SK-N-SH (cell line): ENCODE measurements around the gene ABHD12. TPM values are rescaled to one million over a fixed set of nuclear protein-coding genes. Genes with fewer than 3 reads are reported as not detected.

Experiments used
- CTCF ChIA-PET: fragments of 300-600, 350-600 bp; formaldehyde crosslinking; extraction: SDS; loops from one replicate; lab custom pipeline; 2021; lab: Yijun Ruan, JAX
- POLR2A ChIA-PET: fragments of 350-600 bp; sonication (Branson Sonifier 250); formaldehyde crosslinking; extraction: SDS; loops from one replicate; lab custom pipeline; 2020; ENCODE audit warnings: antibody characterized with exemption, inconsistent platforms; lab: Yijun Ruan, JAX
- DNase-seq: peaks from one replicate; pipeline ENCODE4 v3.0.0; 2012
- H2AFZ ChIP-seq: fragments of 200-600 bp; sonication (generic); 2 replicates; pipeline ENCODE4 v1.8.1; 2016; ENCODE audit warnings: antibody characterized with exemption, mild to moderate bottlenecking, low read depth
- H3F3A ChIP-seq: fragments of 200-600 bp; sonication (generic); replicated peaks from 2 replicates; pipeline ENCODE3; 2016; ENCODE audit warnings: antibody characterized with exemption, mild to moderate bottlenecking; ENCODE audit not compliant: insufficient read depth
- H3K27ac ChIP-seq, 2 experiments: fragments of 200-500 bp in 1 of 2; fragments of 200-600 bp in 1 of 2; sonication (Bioruptor generic) in 1 of 2; sonication (generic), shearing (Covaris generic) in 1 of 2; 2 replicates each; pipeline versions ENCODE4 v1.5.1 to v1.6.1; 2014 to 2016; ENCODE audit warnings: low read depth in 2 of 2, inconsistent platforms in 1 of 2, low read length in 1 of 2, mild to moderate bottlenecking in 1 of 2, mixed read lengths in 1 of 2
- H3K27me3 ChIP-seq: fragments of 200-600 bp; sonication (generic), shearing (Covaris generic); 2 replicates; pipeline ENCODE4 v1.6.1; 2016; ENCODE audit warnings: mixed run types; ENCODE audit not compliant: insufficient read depth
- H3K36me3 ChIP-seq, 2 experiments: fragments of 200-500 bp in 1 of 2; fragments of 200-600 bp in 1 of 2; sonication (Bioruptor generic) in 1 of 2; sonication (generic) in 1 of 2; replicated peaks in 1 of 2; 2 replicates each; pipeline versions ENCODE3 to v1.5.1; 2014 to 2016; ENCODE audit warnings: low read length in 1 of 2, mild to moderate bottlenecking in 1 of 2; ENCODE audit not compliant: insufficient read depth in 2 of 2, control insufficient read depth in 1 of 2
- H3K4me1 ChIP-seq, 2 experiments: fragments of 200-500 bp in 1 of 2; fragments of 200-600 bp in 1 of 2; sonication (Bioruptor generic) in 1 of 2; sonication (generic), shearing (Covaris generic) in 1 of 2; 2 replicates each; pipeline versions ENCODE4 v1.5.1 to v1.6.1; 2014 to 2016; ENCODE audit warnings: low read depth in 1 of 2, low read length in 1 of 2, mixed run types in 1 of 2; ENCODE audit not compliant: insufficient read depth in 2 of 2, control insufficient read depth in 1 of 2
- H3K4me2 ChIP-seq: fragments of 200-600 bp; sonication (generic), shearing (Covaris generic); 2 replicates; pipeline ENCODE4 v1.6.1; 2017; ENCODE audit warnings: mixed run types
- H3K4me3 ChIP-seq, 2 experiments: fragments of 200-500 bp in 1 of 2; fragments of 200-600 bp in 1 of 2; sonication (Bioruptor generic) in 1 of 2; sonication (generic), shearing (Covaris generic) in 1 of 2; 2 replicates each; pipeline versions ENCODE4 v1.5.1 to v1.8.1; 2014 to 2016; ENCODE audit warnings: low read depth in 2 of 2, inconsistent platforms in 1 of 2, low read length in 1 of 2, mild to moderate bottlenecking in 1 of 2, mixed read lengths in 1 of 2, moderate library complexity in 1 of 2
- H3K79me2 ChIP-seq: fragments of 200-600 bp; sonication (generic); 2 replicates; pipeline ENCODE4 v1.8.1; 2017; ENCODE audit warnings: mild to moderate bottlenecking; ENCODE audit not compliant: insufficient read depth
- H3K9ac ChIP-seq: fragments of 200-600 bp; sonication (generic); 2 replicates; pipeline ENCODE4 v1.6.1; 2017; ENCODE audit warnings: mixed run types
- H3K9me2 ChIP-seq: fragments of 200-600 bp; sonication (generic); 2 replicates; pipeline ENCODE4 v1.6.1; 2017; ENCODE audit warnings: mixed run types
- H3K9me3 ChIP-seq: fragments of 200-600 bp; sonication (generic); 2 replicates; pipeline ENCODE4 v1.6.1; 2017; ENCODE audit warnings: mixed run types, mild to moderate bottlenecking, moderate library complexity
- H4K20me1 ChIP-seq: fragments of 200-600 bp; sonication (generic); 2 replicates; pipeline ENCODE4 v1.6.1; 2017; ENCODE audit warnings: mild to moderate bottlenecking, mixed run types; ENCODE audit not compliant: insufficient read depth
- ELF1 ChIP-seq: IDR thresholded peaks from 2 replicates; pipeline ENCODE4 v1.4.0; 2012
- FOXJ3 ChIP-seq: sonication (generic); formaldehyde crosslinking; IDR thresholded peaks from 2 replicates; pipeline ENCODE4 v1.5.1; 2020; ENCODE audit warnings: mild to moderate bottlenecking, missing genetic modification reagents
- FOXM1 ChIP-seq: IDR thresholded peaks from 2 replicates; pipeline ENCODE4 v1.4.0; 2012; ENCODE audit warnings: low read depth, mild to moderate bottlenecking
- GABPA ChIP-seq: IDR thresholded peaks from 2 replicates; pipeline ENCODE4 v1.4.0; 2012; ENCODE audit warnings: low read depth, mild to moderate bottlenecking
- MEF2A ChIP-seq: IDR thresholded peaks from 2 replicates; pipeline ENCODE4 v1.4.0; 2012; ENCODE audit warnings: low read depth, borderline replicate concordance
- MXI1 ChIP-seq: IDR thresholded peaks from 2 replicates; pipeline ENCODE4 v1.6.1; 2012; ENCODE audit warnings: mild to moderate bottlenecking, low read depth, low read length, improper control_type of control experiment
- RAD21 ChIP-seq: IDR thresholded peaks from 2 replicates; pipeline ENCODE4 v1.6.1; 2012; ENCODE audit warnings: mild to moderate bottlenecking, low read length
- RCOR1 ChIP-seq: fragments of 150-350 bp; IDR thresholded peaks from 2 replicates; pipeline ENCODE4 v1.6.1; 2017; ENCODE audit warnings: antibody characterized with exemption, low read length
- RFX5 ChIP-seq: IDR thresholded peaks from 2 replicates; pipeline ENCODE4 v1.6.1; 2012; ENCODE audit warnings: mild to moderate bottlenecking, improper control_type of control experiment, low read length
- RXRA ChIP-seq: IDR thresholded peaks from 2 replicates; pipeline ENCODE4 v1.4.0; 2012; ENCODE audit warnings: low read depth, mild to moderate bottlenecking, borderline replicate concordance
- SIN3A ChIP-seq: IDR thresholded peaks from 2 replicates; pipeline ENCODE4 v1.6.1; 2012; ENCODE audit warnings: low read depth, mild to moderate bottlenecking, low read length, moderate library complexity, borderline replicate concordance
- SMC3 ChIP-seq: IDR thresholded peaks from 2 replicates; pipeline ENCODE4 v1.6.1; 2012; ENCODE audit warnings: low read depth, low read length, improper control_type of control experiment
- TAF1 ChIP-seq: IDR thresholded peaks from 2 replicates; pipeline ENCODE4 v1.6.1; 2012; ENCODE audit warnings: low read depth, mild to moderate bottlenecking, low read length, moderate library complexity, borderline replicate concordance
- TEAD4 ChIP-seq: IDR thresholded peaks from 2 replicates; pipeline ENCODE4 v1.4.0; 2012; ENCODE audit warnings: mild to moderate bottlenecking, borderline replicate concordance; ENCODE audit not compliant: insufficient read depth
- USF1 ChIP-seq: IDR thresholded peaks from 2 replicates; pipeline ENCODE4 v1.4.0; 2012; ENCODE audit warnings: low read depth, borderline replicate concordance
- USF2 ChIP-seq: fragments of 150-350 bp; IDR thresholded peaks from 2 replicates; pipeline ENCODE4 v1.6.1; 2017; ENCODE audit warnings: antibody characterized with exemption, low read length, low read depth, borderline replicate concordance
- YY1 ChIP-seq: IDR thresholded peaks from 2 replicates; pipeline ENCODE4 v1.4.0; 2012; ENCODE audit warnings: low read depth, mild to moderate bottlenecking
- WGBS: methylation state at CpG from one replicate; pipeline ENCODE4 v1.1.6; 2017; ENCODE audit warnings: low lambda C conversion rate; 5-methylcytosine and 5-hydroxymethylcytosine counted together
- polyA plus RNA-seq, 3 experiments: library from polyadenylated mRNA; depleted of rRNA; stranded (reverse); fragments of >200 nt; gene quantifications; 2 replicates each; pipeline ENCODE4 v1.2.3, GENCODE V29; 2012
- TF ChIP-seq, protein P1 (sequence below): IDR thresholded peaks from 2 replicates; pipeline ENCODE4 v1.6.1; 2012; ENCODE audit warnings: mild to moderate bottlenecking, low read depth, low read length, moderate library complexity
- TF ChIP-seq, protein P2 (sequence below): IDR thresholded peaks from 2 replicates; pipeline ENCODE4; 2012

Gene ABHD12
- polyA plus RNA-seq, 1 of the 3 experiments (the other 2 are of a cell fraction), result 33.5 TPM

- Histone ChIP-seq H3K9me2 (no peaks in the 10 kb centered on the region), H3K79me2 (peaks cover 43% of the 10 kb centered on the region), H3K9me3 (no peaks in the 10 kb centered on the region), H3K36me3 (no peaks in the 10 kb centered on the region), H3K4me1 (peaks cover 0 to 15% of the 10 kb centered on the region in 2 experiments; a peak in 1 of 4 replicates), H3K27me3 (no peaks in the 10 kb centered on the region), H3K4me3 (no peak overlapping the region), H4K20me1 (no peaks in the 10 kb centered on the region), H2AFZ (no peak overlapping the region), H3K4me2 (no peak overlapping the region), H3F3A (peaks cover 6% of the 10 kb centered on the region), H3K27ac (no peak overlapping the region), H3K9ac (no peak overlapping the region)
- WGBS, result no CpG with 5 or more reads among the region's 3 CpGs
- DNase-seq, result no peak
- TF ChIP-seq RCOR1 (no peak), RAD21 (no peak), FOXJ3 (CRISPR knock-in tag) (no peak), YY1 (no peak)
- ChIA-PET CTCF (interaction anchor here (0.9 to 1.7 kb wide), 4 partner anchors 10 to 60 kb away, joined by 3 to 5 read pairs (median 4); no protein-coding TSS in a partner anchor), POLR2A (no interaction called here)
Measured at GRCh38 chr20:25353353-25353746, 37.3 kb downstream of the ABHD12 start.

DNA sequence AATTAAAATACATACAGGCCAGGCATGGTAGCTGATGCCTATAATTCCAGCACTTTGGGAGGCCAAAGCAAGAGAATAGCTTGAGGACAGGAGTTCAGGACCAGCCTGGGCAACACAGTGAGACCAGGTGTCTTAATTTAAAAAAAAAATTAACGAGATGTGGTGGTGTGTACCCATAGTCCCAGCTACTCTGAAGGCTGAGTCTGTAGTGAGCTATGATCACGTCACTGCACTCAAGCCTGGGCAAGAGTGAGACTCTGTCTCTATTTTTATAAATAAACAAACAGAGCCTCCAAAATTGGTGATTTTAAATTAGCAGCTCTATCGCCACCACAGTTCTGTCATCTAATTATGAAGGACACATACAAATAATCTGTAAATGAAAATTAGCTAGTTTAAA is 37.9 kb downstream of the ABHD12 start:
- CTCF ChIA-PET, result interaction anchor here (0.9 to 1.7 kb wide), 4 partner anchors 9 to 59 kb away, joined by 3 to 5 read pairs (median 4); no protein-coding TSS in a partner anchor
- POLR2A ChIA-PET, result no interaction called here
- H3F3A ChIP-seq, result peaks cover 6% of the 10 kb centered on the region
- H3K4me3 ChIP-seq, result no peak overlapping the region
- H4K20me1 ChIP-seq, result no peaks in the 10 kb centered on the region
- H3K9me3 ChIP-seq, result no peaks in the 10 kb centered on the region
- 98% methylated on average over 3 of the region's 3 CpGs for WGBS
- TF ChIP-seq RXRA, result no peak
- no peak for TF ChIP-seq TEAD4
- no peak for TF ChIP-seq YY1
- TF ChIP-seq RCOR1, result no peak
- TF ChIP-seq, protein P1, sequence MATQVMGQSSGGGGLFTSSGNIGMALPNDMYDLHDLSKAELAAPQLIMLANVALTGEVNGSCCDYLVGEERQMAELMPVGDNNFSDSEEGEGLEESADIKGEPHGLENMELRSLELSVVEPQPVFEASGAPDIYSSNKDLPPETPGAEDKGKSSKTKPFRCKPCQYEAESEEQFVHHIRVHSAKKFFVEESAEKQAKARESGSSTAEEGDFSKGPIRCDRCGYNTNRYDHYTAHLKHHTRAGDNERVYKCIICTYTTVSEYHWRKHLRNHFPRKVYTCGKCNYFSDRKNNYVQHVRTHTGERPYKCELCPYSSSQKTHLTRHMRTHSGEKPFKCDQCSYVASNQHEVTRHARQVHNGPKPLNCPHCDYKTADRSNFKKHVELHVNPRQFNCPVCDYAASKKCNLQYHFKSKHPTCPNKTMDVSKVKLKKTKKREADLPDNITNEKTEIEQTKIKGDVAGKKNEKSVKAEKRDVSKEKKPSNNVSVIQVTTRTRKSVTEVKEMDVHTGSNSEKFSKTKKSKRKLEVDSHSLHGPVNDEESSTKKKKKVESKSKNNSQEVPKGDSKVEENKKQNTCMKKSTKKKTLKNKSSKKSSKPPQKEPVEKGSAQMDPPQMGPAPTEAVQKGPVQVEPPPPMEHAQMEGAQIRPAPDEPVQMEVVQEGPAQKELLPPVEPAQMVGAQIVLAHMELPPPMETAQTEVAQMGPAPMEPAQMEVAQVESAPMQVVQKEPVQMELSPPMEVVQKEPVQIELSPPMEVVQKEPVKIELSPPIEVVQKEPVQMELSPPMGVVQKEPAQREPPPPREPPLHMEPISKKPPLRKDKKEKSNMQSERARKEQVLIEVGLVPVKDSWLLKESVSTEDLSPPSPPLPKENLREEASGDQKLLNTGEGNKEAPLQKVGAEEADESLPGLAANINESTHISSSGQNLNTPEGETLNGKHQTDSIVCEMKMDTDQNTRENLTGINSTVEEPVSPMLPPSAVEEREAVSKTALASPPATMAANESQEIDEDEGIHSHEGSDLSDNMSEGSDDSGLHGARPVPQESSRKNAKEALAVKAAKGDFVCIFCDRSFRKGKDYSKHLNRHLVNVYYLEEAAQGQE, result no peak
- no peak for TF ChIP-seq RFX5
- TF ChIP-seq TAF1, result no peak
- TF ChIP-seq MXI1, result no peak
- TF ChIP-seq, protein P2, sequence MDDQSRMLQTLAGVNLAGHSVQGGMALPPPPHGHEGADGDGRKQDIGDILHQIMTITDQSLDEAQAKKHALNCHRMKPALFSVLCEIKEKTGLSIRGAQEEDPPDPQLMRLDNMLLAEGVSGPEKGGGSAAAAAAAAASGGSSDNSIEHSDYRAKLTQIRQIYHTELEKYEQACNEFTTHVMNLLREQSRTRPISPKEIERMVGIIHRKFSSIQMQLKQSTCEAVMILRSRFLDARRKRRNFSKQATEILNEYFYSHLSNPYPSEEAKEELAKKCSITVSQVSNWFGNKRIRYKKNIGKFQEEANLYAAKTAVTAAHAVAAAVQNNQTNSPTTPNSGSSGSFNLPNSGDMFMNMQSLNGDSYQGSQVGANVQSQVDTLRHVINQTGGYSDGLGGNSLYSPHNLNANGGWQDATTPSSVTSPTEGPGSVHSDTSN, result no peak
- no peak for TF ChIP-seq ELF1
- no peak for TF ChIP-seq USF2
- no peak for TF ChIP-seq GABPA
- TF ChIP-seq MEF2A, result no peak
- TF ChIP-seq SMC3, result no peak
- TF ChIP-seq FOXJ3 (CRISPR knock-in tag), result no peak
- no peak for TF ChIP-seq SIN3A
- TF ChIP-seq USF1, result no peak
- TF ChIP-seq FOXM1, result no peak
- H3K4me2 ChIP-seq, result no peak overlapping the region
- peaks cover 37% of the 10 kb centered on the region for H3K79me2 ChIP-seq
- no peak overlapping the region for H3K9ac ChIP-seq
- no peaks in the 10 kb centered on the region for H3K27me3 ChIP-seq
- no peaks in the 10 kb centered on the region for H3K36me3 ChIP-seq
- no peak for DNase-seq
- peaks cover 0 to 15% of the 10 kb centered on the region in 2 experiments; a peak in 1 of 4 replicates for H3K4me1 ChIP-seq
- H3K9me2 ChIP-seq, result no peaks in the 10 kb centered on the region
- no peak overlapping the region for H2AFZ ChIP-seq
- no peak overlapping the region for H3K27ac ChIP-seq
